Gastrocnemius medialis (tissue), 4 donors: ENCODE results near the gene NPTX1. TPM values are rescaled to one million over a fixed set of nuclear protein-coding genes. Genes with fewer than 3 reads are reported as not detected.

Source experiments
- ATAC-seq, 2 donors: fragments of 150-250 bp; one replicate each; pipeline ENCODE4 v1.9.1; 2016
- DNase-seq, 2 donors: peaks; one replicate each; pipeline ENCODE4 v3.0.0-alpha.2; 2019
- H3K27ac ChIP-seq, 4 donors: fragments of 200-600 bp; sonication (generic); 1 replicate in 1 of 4; 2 replicates in 3 of 4; pipeline ENCODE4 v1.5.1; 2016 to 2018; ENCODE audit warnings: mild to moderate bottlenecking in 2 of 4, moderate library complexity in 1 of 4
- H3K27me3 ChIP-seq, 3 donors: fragments of 200-600 bp; sonication (generic) in 2 of 3; 1 replicate in 1 of 3; 2 replicates in 2 of 3; pipeline versions ENCODE4 v1.5.1 to v1.6.0; 2016 to 2019; ENCODE audit warnings: mild to moderate bottlenecking in 1 of 3, moderate library complexity in 1 of 3
- H3K36me3 ChIP-seq, 2 donors: fragments of 200-600 bp; sonication (generic) in 1 of 2; one replicate each; pipeline ENCODE4 v1.5.1; 2017 to 2018
- H3K4me1 ChIP-seq, 2 donors: fragments of 200-600 bp; sonication (generic) in 1 of 2; one replicate each; pipeline ENCODE4 v1.5.1; 2016 to 2017; ENCODE audit warnings: mild to moderate bottlenecking in 2 of 2
- H3K4me3 ChIP-seq, 4 donors: fragments of 200-600 bp; sonication (generic) in 3 of 4; 1 replicate in 1 of 4; 2 replicates in 3 of 4; pipeline ENCODE4 v1.5.1; 2016 to 2019; ENCODE audit warnings: mild to moderate bottlenecking in 2 of 4
- H3K9me3 ChIP-seq, 3 donors: fragments of 200-600 bp; sonication (generic) in 2 of 3; 1 replicate in 1 of 3; 2 replicates in 2 of 3; pipeline ENCODE4 v1.5.1; 2016 to 2019
- CTCF ChIP-seq, 5 experiments: fragments of 450-650 bp in 3 of 5; fragments of 200-600 bp in 2 of 5; sonication (generic) in 2 of 5; IDR thresholded peaks in 4 of 5; conservative IDR thresholded peaks in 1 of 5; 1 replicate in 4 of 5; 2 replicates in 1 of 5; pipeline ENCODE4 v1.5.1; 2016 to 2019; ENCODE audit warnings: antibody characterized with exemption in 5 of 5, mild to moderate bottlenecking in 3 of 5, moderate library complexity in 3 of 5
- POLR2A ChIP-seq, 2 donors: fragments of 450-650 bp; IDR thresholded peaks; one replicate each; pipeline ENCODE4 v1.6.1; 2017; ENCODE audit warnings: antibody characterized with exemption in 2 of 2, mild to moderate bottlenecking in 2 of 2, moderate library complexity in 2 of 2
- in situ Hi-C, 4 donors: fragments of 200-750 bp; cut with MboI; loops; one replicate each; pipeline versions ENCODE4 v1.15.0 to v1.8.0; 2017; ENCODE audit warnings: low sequenced_read_pairs in 4 of 4
- intact Hi-C: fragments of 100-400 bp; cut with DNase I; formaldehyde crosslinking; loops from one replicate; pipeline ENCODE4 v1.15.1; 2023; ENCODE audit warnings: low total_unique reads
- total RNA-seq, 4 donors: library from RNA; depleted of rRNA; stranded (reverse); fragments of >200 nt; gene quantifications; one replicate each; pipeline versions ENCODE4 v1.1.0 to v1.2.3, GENCODE V29; 2016

The NPTX1 gene
- total RNA-seq, 4 donors from 2014 or later = 0.07 to 2.4 (median 0.21) TPM

GRCh38 chr17:80492343-80493136 lies 16.1 kb upstream of the NPTX1 start:
- Histone ChIP-seq H3K4me1 (no peaks in the 10 kb centered on the region), H3K27ac (no peak overlapping the region), H3K36me3 (no peaks in the 10 kb centered on the region), H3K4me3 (no peak overlapping the region), H3K9me3 (no peaks in the 10 kb centered on the region), H3K27me3 (peaks cover 29 to 33% (median 30%) of the 10 kb centered on the region in 3 donors)
- TF ChIP-seq CTCF (IDR thresholded peaks at IDR 0.05 in 4 of 5, conservative IDR thresholded peaks at IDR 0.05 in 1 of 5) = no peak
- no peak for TF ChIP-seq POLR2A (IDR thresholded peaks at IDR 0.05)
- no peak for ATAC-seq
- no peak for DNase-seq
- in situ Hi-C loops (no loop called here), intact Hi-C loops (no loop called here)

- H3K27ac ChIP-seq = no peak overlapping the region
- intact Hi-C loops (no loop called here), in situ Hi-C loops (no loop called here)
- H3K4me3 ChIP-seq = no peak overlapping the region
- no peak for DNase-seq
- peaks cover 34 to 36% (median 35%) of the 10 kb centered on the region in 3 donors for H3K27me3 ChIP-seq
- H3K9me3 ChIP-seq = no peaks in the 10 kb centered on the region
- no peaks in the 10 kb centered on the region for H3K4me1 ChIP-seq
- no peaks in the 10 kb centered on the region for H3K36me3 ChIP-seq
- ATAC-seq = no peak
- no peak for TF ChIP-seq CTCF (IDR thresholded peaks at IDR 0.05 in 4 of 5, conservative IDR thresholded peaks at IDR 0.05 in 1 of 5)
- no peak for TF ChIP-seq POLR2A (IDR thresholded peaks at IDR 0.05)
Observed at GRCh38 chr17:80491478-80492342, 15.3 kb upstream of the NPTX1 start.

- no peak for ATAC-seq
- DNase-seq = no peak
- Histone ChIP-seq H3K9me3 (no peaks in the 10 kb centered on the region), H3K4me3 (no peak overlapping the region), H3K27ac (no peak overlapping the region), H3K36me3 (no peaks in the 10 kb centered on the region), H3K27me3 (peaks cover 17 to 31% (median 21%) of the 10 kb centered on the region in 3 donors), H3K4me1 (no peaks in the 10 kb centered on the region)
- TF ChIP-seq CTCF (IDR thresholded peaks at IDR 0.05 in 4 of 5, conservative IDR thresholded peaks at IDR 0.05 in 1 of 5) (no peak), POLR2A (IDR thresholded peaks at IDR 0.05) (no peak)
- in situ Hi-C loops = no loop called here
- intact Hi-C loops = no loop called here
Observed at GRCh38 chr17:80487511-80487910, 11.1 kb upstream of the NPTX1 start.

- DNase-seq (no peak), ATAC-seq (no peak)
- in situ Hi-C loops (no loop called here), intact Hi-C loops (no loop called here)
- Histone ChIP-seq H3K36me3 (no peaks in the 10 kb centered on the region), H3K27ac (no peak overlapping the region), H3K4me3 (no peak overlapping the region), H3K4me1 (no peaks in the 10 kb centered on the region), H3K9me3 (no peaks in the 10 kb centered on the region), H3K27me3 (peaks cover 20 to 39% (median 27%) of the 10 kb centered on the region in 3 donors)
- TF ChIP-seq POLR2A (IDR thresholded peaks at IDR 0.05) (no peak), CTCF (IDR thresholded peaks at IDR 0.05 in 4 of 5, conservative IDR thresholded peaks at IDR 0.05 in 1 of 5) (no peak)
Observed at GRCh38 chr17:80486692-80487091, 10.3 kb upstream of the NPTX1 start.
